Endometrial microvascular endothelial cells (primary cell): ENCODE measurements around the gene TEX26. TPM values are rescaled to one million over a fixed set of nuclear protein-coding genes. Genes with fewer than 3 reads are reported as not detected.

ENCODE experiments used
- in situ Hi-C: cut with HindIII; loops from 2 replicates; pipeline ENCODE4 v1.10.0; 2017; ENCODE audit warnings: low sequenced_read_pairs, low pct_unique_long_range_greater_than_20kb; ENCODE audit errors: inconsistent ontology term
- total RNA-seq: library from RNA; depleted of rRNA; stranded (reverse); fragments of >200 nt; gene quantifications from one replicate; pipeline ENCODE4 v1.2.3, GENCODE V29; 2015; ENCODE audit errors: inconsistent ontology term

Gene TEX26
- total RNA-seq, 1 donor from 2014 or later = not detected

GRCh38 chr13:30965380-30965779, 32.9 kb downstream of the TEX26 start:
- in situ Hi-C loops = no loop called here

- in situ Hi-C loops = no loop called here
These were observed 33.6 kb downstream of the TEX26 start for GRCh38 chr13:30966101-30966500.

- in situ Hi-C loops = no loop called here
These were observed 36.4 kb downstream of the TEX26 start for GRCh38 chr13:30968846-30969245.

GRCh38 chr13:30971575-30971974, 39.1 kb downstream of the TEX26 start:
- in situ Hi-C loops = no loop called here

- in situ Hi-C loops = no loop called here
These were observed 40.5 kb downstream of the TEX26 start for GRCh38 chr13:30972888-30973377.

GRCh38 chr13:30974350-30974749, 41.9 kb downstream of the TEX26 start:
- in situ Hi-C loops = no loop called here

- in situ Hi-C loops = no loop called here
These were observed 43.6 kb downstream of the TEX26 start for GRCh38 chr13:30976025-30976424.

- in situ Hi-C loops = no loop called here
These were observed 46.8 kb downstream of the TEX26 start for GRCh38 chr13:30978981-30979956.

GRCh38 chr13:30982506-30982905, 50.0 kb downstream of the TEX26 start:
- in situ Hi-C loops = no loop called here

GRCh38 chr13:30982906-30983305, 50.5 kb downstream of the TEX26 start:
- in situ Hi-C loops = no loop called here

- in situ Hi-C loops = no loop called here
These were observed 51.0 kb downstream of the TEX26 start for GRCh38 chr13:30983431-30983830.

- in situ Hi-C loops = no loop called here
These were observed 52.2 kb downstream of the TEX26 start for GRCh38 chr13:30984620-30985019.

GRCh38 chr13:30985637-30986205, 53.3 kb downstream of the TEX26 start:
- in situ Hi-C loops = no loop called here

- in situ Hi-C loops = no loop called here
These were observed 58.7 kb downstream of the TEX26 start for GRCh38 chr13:30991184-30991583.

- in situ Hi-C loops = no loop called here
These were observed 59.5 kb downstream of the TEX26 start for GRCh38 chr13:30991922-30992321.

GRCh38 chr13:30995331-30995730, 62.9 kb downstream of the TEX26 start:
- in situ Hi-C loops = no loop called here

- in situ Hi-C loops = no loop called here
These were observed 65.2 kb downstream of the TEX26 start for GRCh38 chr13:30997697-30998096.

GRCh38 chr13:30998136-30999088, 66.0 kb downstream of the TEX26 start:
- in situ Hi-C loops = no loop called here

- in situ Hi-C loops = no loop called here
These were observed 68.4 kb downstream of the TEX26 start for GRCh38 chr13:31000889-31001288.
